Measurements from ENCODE around the gene LRRN2.

Gene LRRN2

GRCh38 chr1:204592246-204592948 is 93.1 kb downstream of the LRRN2 start:
- peak; percentile 97 for DNase-seq

GRCh38 chr1:204591473-204592090 is 94.0 kb downstream of the LRRN2 start:
- DNase-seq, result no peak

- peak; percentile 68 for DNase-seq
Measured at GRCh38 chr1:204589409-204590038, 96.0 kb downstream of the LRRN2 start.

- DNase-seq, result no peak
Measured at GRCh38 chr1:204588826-204589225, 96.7 kb downstream of the LRRN2 start.

GRCh38 chr1:204587621-204588020 is 97.9 kb downstream of the LRRN2 start:
- peak; percentile 47 for DNase-seq

- DNase-seq, result peak; percentile 36
Measured at GRCh38 chr1:204584699-204585372, 100.7 kb downstream of the LRRN2 start.

GRCh38 chr1:204583909-204584632 is 101.5 kb downstream of the LRRN2 start:
- DNase-seq, result no peak

GRCh38 chr1:204581759-204582158 is 103.8 kb downstream of the LRRN2 start:
- no peak for DNase-seq

GRCh38 chr1:204580862-204581261 is 104.7 kb downstream of the LRRN2 start:
- no peak for DNase-seq

- peak; percentile 97 for DNase-seq
Measured at GRCh38 chr1:204579681-204580080, 105.9 kb downstream of the LRRN2 start.

GRCh38 chr1:204578867-204579664 is 106.5 kb downstream of the LRRN2 start:
- DNase-seq, result peak; percentile 87

- DNase-seq, result peak; percentile 38
Measured at GRCh38 chr1:204577794-204578478, 107.6 kb downstream of the LRRN2 start.

- peak; percentile 66 for DNase-seq
Measured at GRCh38 chr1:204576422-204576821, 109.1 kb downstream of the LRRN2 start.

GRCh38 chr1:204575221-204576190 is 110.0 kb downstream of the LRRN2 start:
- peak; percentile 95 for DNase-seq

- DNase-seq, result peak; percentile 100
Measured at GRCh38 chr1:204574865-204575163, 110.7 kb downstream of the LRRN2 start.

GRCh38 chr1:204574016-204574864 is 111.3 kb downstream of the LRRN2 start:
- DNase-seq, result no peak

GRCh38 chr1:204572923-204573922 is 112.3 kb downstream of the LRRN2 start:
- no peak for DNase-seq

- DNase-seq, result no peak
Measured at GRCh38 chr1:204571631-204572030, 113.9 kb downstream of the LRRN2 start.
